Transverse colon (tissue), 3 donors: ENCODE results near the gene TOPORS.

Source experiments
- EP300 ChIP-seq: sonication (generic); formaldehyde crosslinking; IDR thresholded peaks from one replicate; pipeline ENCODE4 v1.6.1; 2017; ENCODE audit warnings: antibody characterized with exemption, low read depth
- POLR2A ChIP-seq: fragments of 450-650 bp; IDR thresholded peaks from one replicate; pipeline ENCODE4 v1.6.1; 2016; ENCODE audit warnings: antibody characterized with exemption, mild to moderate bottlenecking, moderate library complexity
- TF ChIP-seq, protein P1 (sequence below), 5 experiments: fragments of 200-600 bp in 3 of 5; fragments of 450-650 bp in 2 of 5; sonication (generic) in 3 of 5; IDR thresholded peaks; 1 replicate in 2 of 5; 2 replicates in 3 of 5; pipeline ENCODE4 v1.5.1; 2016 to 2017; ENCODE audit warnings: antibody characterized with exemption in 5 of 5, inconsistent platforms in 3 of 5, mild to moderate bottlenecking in 2 of 5, moderate library complexity in 1 of 5

DNA sequence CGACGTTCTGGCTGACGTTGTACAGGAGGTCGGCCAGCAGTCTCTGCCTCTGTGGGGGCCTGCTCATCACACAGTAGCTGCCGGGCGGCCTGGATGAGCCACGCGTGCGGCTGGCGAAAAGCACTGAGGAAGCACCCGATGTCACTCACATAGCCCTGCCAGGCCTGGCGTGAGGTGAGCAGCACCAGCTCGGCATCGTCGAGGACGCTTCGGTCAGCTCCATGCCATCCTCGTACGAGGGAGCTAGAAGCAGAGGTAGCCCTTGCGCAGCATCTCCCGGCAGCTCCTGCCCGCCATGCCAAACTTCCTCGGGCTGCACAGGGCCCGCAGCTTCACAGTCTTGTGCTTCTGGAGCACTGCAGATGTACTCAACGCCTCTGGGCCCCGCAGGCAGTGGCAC, 14.4 kb upstream of the TOPORS start:
- TF ChIP-seq, protein P1, sequence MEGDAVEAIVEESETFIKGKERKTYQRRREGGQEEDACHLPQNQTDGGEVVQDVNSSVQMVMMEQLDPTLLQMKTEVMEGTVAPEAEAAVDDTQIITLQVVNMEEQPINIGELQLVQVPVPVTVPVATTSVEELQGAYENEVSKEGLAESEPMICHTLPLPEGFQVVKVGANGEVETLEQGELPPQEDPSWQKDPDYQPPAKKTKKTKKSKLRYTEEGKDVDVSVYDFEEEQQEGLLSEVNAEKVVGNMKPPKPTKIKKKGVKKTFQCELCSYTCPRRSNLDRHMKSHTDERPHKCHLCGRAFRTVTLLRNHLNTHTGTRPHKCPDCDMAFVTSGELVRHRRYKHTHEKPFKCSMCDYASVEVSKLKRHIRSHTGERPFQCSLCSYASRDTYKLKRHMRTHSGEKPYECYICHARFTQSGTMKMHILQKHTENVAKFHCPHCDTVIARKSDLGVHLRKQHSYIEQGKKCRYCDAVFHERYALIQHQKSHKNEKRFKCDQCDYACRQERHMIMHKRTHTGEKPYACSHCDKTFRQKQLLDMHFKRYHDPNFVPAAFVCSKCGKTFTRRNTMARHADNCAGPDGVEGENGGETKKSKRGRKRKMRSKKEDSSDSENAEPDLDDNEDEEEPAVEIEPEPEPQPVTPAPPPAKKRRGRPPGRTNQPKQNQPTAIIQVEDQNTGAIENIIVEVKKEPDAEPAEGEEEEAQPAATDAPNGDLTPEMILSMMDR (IDR thresholded peaks at IDR 0.05): no peak
- TF ChIP-seq EP300: no peak
- TF ChIP-seq POLR2A: no peak
